HEK293 (cell line): ENCODE measurements around the gene SAMD4B.

ENCODE experiments used
- BCL11A ChIP-seq: fragments of 450-650 bp; formaldehyde crosslinking; IDR thresholded peaks from 2 replicates; pipeline ENCODE4 v1.5.1; 2016; ENCODE audit warnings: low read depth, missing biosample characterization, missing genetic modification characterization
- EGR2 ChIP-seq: fragments of 450-650 bp; formaldehyde crosslinking; IDR thresholded peaks from 2 replicates; pipeline ENCODE4 v1.5.1; 2016; ENCODE audit warnings: low read depth, missing biosample characterization, missing genetic modification characterization
- GLIS1 ChIP-seq: fragments of 450-650 bp; formaldehyde crosslinking; IDR thresholded peaks from 2 replicates; pipeline ENCODE4 v1.5.1; 2016; ENCODE audit warnings: missing biosample characterization, missing genetic modification characterization
- HIC1 ChIP-seq: fragments of 450-650 bp; formaldehyde crosslinking; IDR thresholded peaks from 2 replicates; pipeline ENCODE4 v1.5.1; 2016; ENCODE audit warnings: missing biosample characterization, missing genetic modification characterization
- IKZF3 ChIP-seq: fragments of 450-650 bp; IDR thresholded peaks from 2 replicates; pipeline ENCODE4 v1.5.0; 2018; ENCODE audit warnings: missing biosample characterization, mild to moderate bottlenecking, missing genetic modification characterization, moderate library complexity
- KLF1 ChIP-seq: fragments of 450-650 bp; formaldehyde crosslinking; IDR thresholded peaks from 2 replicates; pipeline ENCODE4 v1.5.1; 2016; ENCODE audit warnings: missing biosample characterization, missing genetic modification characterization
- KLF8 ChIP-seq: fragments of 450-650 bp; formaldehyde crosslinking; IDR thresholded peaks from 2 replicates; pipeline ENCODE4 v1.5.1; 2016; ENCODE audit warnings: missing biosample characterization, missing genetic modification characterization
- PATZ1 ChIP-seq: fragments of 450-650 bp; formaldehyde crosslinking; IDR thresholded peaks from 2 replicates; pipeline ENCODE4 v1.5.1; 2016; ENCODE audit warnings: missing biosample characterization, missing genetic modification characterization
- SP2 ChIP-seq: fragments of 450-650 bp; formaldehyde crosslinking; IDR thresholded peaks from 2 replicates; pipeline ENCODE4 v1.5.1; 2016; ENCODE audit warnings: missing biosample characterization, missing genetic modification characterization
- SP3 ChIP-seq: fragments of 450-650 bp; formaldehyde crosslinking; IDR thresholded peaks from 2 replicates; pipeline ENCODE4 v1.5.1; 2016; ENCODE audit warnings: missing biosample characterization, missing genetic modification characterization
- WT1 ChIP-seq: fragments of 450-650 bp; formaldehyde crosslinking; IDR thresholded peaks from 2 replicates; pipeline ENCODE4 v1.5.1; 2016; ENCODE audit warnings: missing biosample characterization, missing genetic modification characterization
- ZBTB11 ChIP-seq: fragments of 450-650 bp; formaldehyde crosslinking; conservative IDR thresholded peaks from 2 replicates; pipeline ENCODE4 v1.5.1; 2016; ENCODE audit warnings: low read depth, missing biosample characterization, missing genetic modification characterization
- ZBTB21 ChIP-seq: fragments of 450-650 bp; formaldehyde crosslinking; IDR thresholded peaks from 2 replicates; pipeline ENCODE4 v1.5.1; 2017; ENCODE audit warnings: missing biosample characterization, missing genetic modification characterization
- ZBTB26 ChIP-seq: fragments of 450-650 bp; formaldehyde crosslinking; optimal IDR thresholded peaks from 2 replicates; pipeline ENCODE3; 2016; ENCODE audit warnings: missing biosample characterization, mild to moderate bottlenecking, missing genetic modification characterization
- ZBTB6 ChIP-seq: fragments of 450-650 bp; formaldehyde crosslinking; IDR thresholded peaks from 2 replicates; pipeline ENCODE4 v1.5.1; 2017; ENCODE audit warnings: missing biosample characterization, missing genetic modification characterization
- ZBTB8A ChIP-seq: fragments of 450-650 bp; formaldehyde crosslinking; IDR thresholded peaks from 2 replicates; pipeline ENCODE4 v1.5.1; 2016; ENCODE audit warnings: missing biosample characterization, missing genetic modification characterization
- ZFHX2 ChIP-seq: fragments of 450-650 bp; formaldehyde crosslinking; conservative IDR thresholded peaks from 2 replicates; pipeline ENCODE4 v1.5.1; 2016; ENCODE audit warnings: missing biosample characterization, missing genetic modification characterization
- ZNF266 ChIP-seq: fragments of 450-650 bp; formaldehyde crosslinking; IDR thresholded peaks from 2 replicates; pipeline ENCODE4 v1.5.1; 2016; ENCODE audit warnings: missing biosample characterization, missing genetic modification characterization, low read depth
- ZNF311 ChIP-seq: fragments of 450-650 bp; formaldehyde crosslinking; IDR thresholded peaks from 2 replicates; pipeline ENCODE4 v1.5.1; 2017; ENCODE audit warnings: missing biosample characterization, missing genetic modification characterization, borderline replicate concordance
- ZNF341 ChIP-seq: fragments of 450-650 bp; formaldehyde crosslinking; IDR thresholded peaks from 2 replicates; pipeline ENCODE4; 2016; ENCODE audit warnings: low read depth, missing biosample characterization, missing genetic modification characterization
- ZNF366 ChIP-seq: fragments of 450-650 bp; formaldehyde crosslinking; conservative IDR thresholded peaks from 2 replicates; pipeline ENCODE4 v1.5.1; 2016; ENCODE audit warnings: missing biosample characterization, missing genetic modification characterization
- ZNF398 ChIP-seq: fragments of 450-650 bp; formaldehyde crosslinking; IDR thresholded peaks from 2 replicates; pipeline ENCODE4 v1.5.1; 2017; ENCODE audit warnings: missing biosample characterization, missing genetic modification characterization
- ZNF513 ChIP-seq: fragments of 450-650 bp; IDR thresholded peaks from 2 replicates; pipeline ENCODE4 v1.5.1; 2018; ENCODE audit warnings: missing biosample characterization, missing genetic modification characterization
- ZNF514 ChIP-seq: fragments of 450-650 bp; formaldehyde crosslinking; IDR thresholded peaks from 2 replicates; pipeline ENCODE4 v1.5.1; 2016; ENCODE audit warnings: missing biosample characterization, missing genetic modification characterization
- ZNF561 ChIP-seq: fragments of 450-650 bp; IDR thresholded peaks from 2 replicates; pipeline ENCODE4 v1.5.1; 2018; ENCODE audit warnings: missing biosample characterization, missing genetic modification characterization, borderline replicate concordance
- ZXDB ChIP-seq: fragments of 450-650 bp; formaldehyde crosslinking; IDR thresholded peaks from 2 replicates; pipeline ENCODE4 v1.5.1; 2016; ENCODE audit warnings: missing biosample characterization, missing genetic modification characterization

The SAMD4B gene

GRCh38 chr19:39413272-39413910, 71.2 kb downstream of the SAMD4B start (continued):
- TF ChIP-seq PATZ1 (tag by site-specific recombination) (peak; percentile 80), IKZF3 (tag by site-specific recombination) (peak; percentile 91), ZBTB26 (tag by site-specific recombination) (peak; percentile 75), HIC1 (tag by site-specific recombination) (peak; percentile 69; the same call in 1 of the 2 replicates), ZBTB11 (tag by site-specific recombination) (peak; percentile 65), BCL11A (0 out of 2 replicates have a peak, but pooled peaks have one; percentile 14), KLF1 (peak; percentile 68; the same call in 1 of the 2 replicates), ZBTB6 (tag by site-specific recombination) (peak; percentile 54; the same call in 1 of the 2 replicates), ZXDB (tag by site-specific recombination) (0 out of 2 replicates have a peak, but pooled peaks have one; percentile 9), ZBTB21 (tag by site-specific recombination) (peak; percentile 19; the same call in 1 of the 2 replicates), SP3 (tag by site-specific recombination) (peak; percentile 71), ZNF366 (peak; percentile 37; the same call in 1 of the 2 replicates), EGR2 (tag by site-specific recombination) (peak; percentile 91), ZNF514 (tag by site-specific recombination) (no peak), ZNF398 (tag by site-specific recombination) (peak; percentile 97), ZNF341 (peak; percentile 100), WT1 (tag by site-specific recombination) (0 out of 2 replicates have a peak, but pooled peaks have one; percentile 1), ZNF266 (tag by site-specific recombination) (no peak), ZNF513 (tag by site-specific recombination) (no peak), ZBTB8A (tag by site-specific recombination) (0 out of 2 replicates have a peak, but pooled peaks have one; percentile 48), ZNF311 (tag by site-specific recombination) (no peak), GLIS1 (tag by site-specific recombination) (peak; percentile 95), SP2 (tag by site-specific recombination) (peak; percentile 85), ZFHX2 (peak; percentile 96), KLF8 (tag by site-specific recombination) (peak; percentile 73; the same call in 1 of the 2 replicates), ZNF561 (tag by site-specific recombination) (no peak)
